Measurements from ENCODE around the gene SLC5A12.

Gene SLC5A12, protein sequence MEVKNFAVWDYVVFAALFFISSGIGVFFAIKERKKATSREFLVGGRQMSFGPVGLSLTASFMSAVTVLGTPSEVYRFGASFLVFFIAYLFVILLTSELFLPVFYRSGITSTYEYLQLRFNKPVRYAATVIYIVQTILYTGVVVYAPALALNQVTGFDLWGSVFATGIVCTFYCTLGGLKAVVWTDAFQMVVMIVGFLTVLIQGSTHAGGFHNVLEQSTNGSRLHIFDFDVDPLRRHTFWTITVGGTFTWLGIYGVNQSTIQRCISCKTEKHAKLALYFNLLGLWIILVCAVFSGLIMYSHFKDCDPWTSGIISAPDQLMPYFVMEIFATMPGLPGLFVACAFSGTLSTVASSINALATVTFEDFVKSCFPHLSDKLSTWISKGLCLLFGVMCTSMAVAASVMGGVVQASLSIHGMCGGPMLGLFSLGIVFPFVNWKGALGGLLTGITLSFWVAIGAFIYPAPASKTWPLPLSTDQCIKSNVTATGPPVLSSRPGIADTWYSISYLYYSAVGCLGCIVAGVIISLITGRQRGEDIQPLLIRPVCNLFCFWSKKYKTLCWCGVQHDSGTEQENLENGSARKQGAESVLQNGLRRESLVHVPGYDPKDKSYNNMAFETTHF

DNA sequence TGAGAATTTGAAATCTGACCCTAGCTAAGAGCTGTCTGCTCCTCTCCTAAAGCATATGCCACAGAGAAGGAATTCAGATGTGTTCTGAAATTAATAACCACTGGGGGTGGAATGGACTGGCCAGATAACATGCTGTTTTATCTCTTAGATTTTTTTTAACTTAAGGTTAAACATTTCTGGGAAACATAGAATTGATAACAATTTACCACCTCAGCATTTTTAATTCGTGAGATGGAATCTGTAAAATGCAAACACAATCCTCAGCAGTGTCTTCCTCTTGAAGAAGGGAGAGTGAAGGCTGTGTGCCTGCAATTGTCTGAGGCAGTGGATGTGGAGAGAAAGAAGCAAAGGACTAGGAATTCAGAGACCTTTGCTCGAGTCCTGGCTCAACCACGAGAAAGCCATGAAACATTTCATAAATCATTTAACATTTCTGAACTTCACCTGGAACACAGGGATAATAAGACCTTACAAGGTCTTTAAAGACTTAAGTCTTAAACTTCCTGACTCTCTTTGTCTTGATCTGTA, at the start of gene SLC5A12:
TSS of gene SLC5A12 (minus strand) at position 113 of the 528 bp plus-strand sequence. CDS start 346 bp downstream, outside the sequence.
- DNase-seq (ENCODE audit: low read depth in 3 of 3, low spot score in 1 of 3), result no peak

DNA sequence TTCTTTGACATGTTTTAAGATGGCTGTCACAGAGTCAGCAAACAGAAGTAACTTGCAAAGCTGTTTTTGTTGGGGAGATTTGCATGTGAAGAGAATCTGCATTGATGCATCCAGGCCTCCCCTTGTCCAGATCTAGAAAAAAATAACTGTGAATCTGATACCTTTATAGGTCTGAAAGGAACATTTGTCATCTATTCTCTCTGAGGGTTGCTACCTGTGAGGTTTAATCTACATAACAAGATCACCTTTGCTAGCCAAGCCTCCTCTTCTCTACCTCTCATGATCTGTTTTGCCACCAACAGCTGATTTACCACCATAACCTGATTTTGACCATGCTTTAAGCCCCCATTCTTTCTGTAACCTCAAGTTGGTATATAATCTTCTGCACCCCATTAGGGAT, 47.2 kb upstream of the SLC5A12 start:
- no peak for DNase-seq (ENCODE audit: low read depth in 3 of 3, low spot score in 1 of 3)

DNA sequence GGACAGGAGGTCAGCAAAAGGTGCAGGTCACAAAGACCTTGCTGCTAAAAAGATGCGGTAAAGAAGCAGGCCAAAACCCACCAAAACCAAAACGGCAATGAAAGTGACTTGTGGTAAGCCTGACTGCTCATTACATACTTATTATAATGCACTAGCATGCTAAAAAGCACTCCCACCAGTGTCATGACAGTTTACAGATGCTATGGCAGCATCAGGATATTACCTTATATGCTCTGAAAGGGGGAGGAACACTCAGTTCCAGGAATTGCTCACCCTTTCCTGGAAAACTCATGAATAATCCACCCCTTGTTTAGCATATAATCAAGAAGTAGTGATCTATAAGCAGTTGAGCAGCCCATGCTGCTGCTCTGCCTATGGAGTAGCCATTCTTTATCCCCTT, 45.2 kb upstream of the SLC5A12 start:
- no peak for DNase-seq (ENCODE audit: low read depth in 3 of 3, low spot score in 1 of 3)

DNA sequence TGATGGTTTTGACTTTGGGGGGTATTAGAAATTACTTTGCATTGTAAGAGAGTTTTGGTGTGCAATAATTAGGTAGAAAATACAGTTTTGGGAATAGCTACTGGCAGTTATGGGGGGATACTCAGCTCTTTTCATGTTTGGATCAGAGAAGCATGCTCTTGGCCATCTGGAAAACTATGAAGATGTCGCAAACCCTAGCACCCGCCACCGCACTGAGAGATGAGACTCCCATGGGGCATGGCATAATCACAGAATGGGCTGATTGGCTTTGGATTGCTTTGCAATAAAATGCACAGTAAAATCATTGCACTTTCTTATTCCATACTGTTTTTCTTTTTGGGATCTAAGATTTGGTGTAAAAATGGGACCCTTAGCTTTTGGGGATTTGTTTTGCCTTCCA, 43.5 kb upstream of the SLC5A12 start:
- DNase-seq (ENCODE audit: low read depth in 3 of 3, low spot score in 1 of 3), result no peak

DNA sequence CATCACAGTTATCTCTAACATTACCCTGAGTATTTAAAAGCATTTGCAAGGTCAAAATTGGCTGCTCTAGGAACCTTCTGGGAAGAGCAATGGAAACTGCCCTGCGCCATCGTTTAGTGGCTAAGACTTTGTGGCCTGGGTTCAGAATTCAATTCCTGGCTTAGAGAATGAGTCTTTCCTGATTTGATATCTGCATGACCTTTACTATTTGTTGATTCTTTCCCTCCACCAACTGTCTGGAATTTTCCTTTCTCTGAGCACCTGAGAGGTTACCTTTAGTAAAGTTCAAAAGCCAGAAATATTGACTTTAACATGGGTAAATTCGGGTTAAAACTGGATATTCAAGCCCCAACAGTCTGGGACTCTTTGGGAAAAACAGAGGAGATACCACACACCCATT, 43.0 kb upstream of the SLC5A12 start:
- no peak for DNase-seq (ENCODE audit: low read depth in 3 of 3, low spot score in 1 of 3)

DNA sequence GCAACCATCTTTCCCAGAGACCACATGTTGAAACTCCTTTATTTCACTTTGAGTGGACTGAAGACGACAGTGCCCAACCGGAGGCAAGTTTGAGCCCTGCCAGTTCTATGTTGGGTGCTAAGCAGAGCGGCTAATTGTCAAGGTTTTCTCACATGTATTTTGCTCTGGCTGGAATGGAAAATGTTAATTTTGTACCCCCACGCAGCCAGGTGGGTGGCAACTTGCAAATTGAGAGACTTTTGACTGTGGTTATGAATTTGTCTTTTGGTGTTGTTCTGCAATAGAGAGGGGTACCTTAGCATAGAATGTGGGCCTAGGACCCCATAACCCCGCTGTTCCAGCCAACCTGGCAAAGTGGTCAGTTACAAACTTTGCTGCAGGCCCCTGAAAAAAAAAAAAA, 42.5 kb upstream of the SLC5A12 start:
- no peak for DNase-seq (ENCODE audit: low read depth in 3 of 3, low spot score in 1 of 3)

DNA sequence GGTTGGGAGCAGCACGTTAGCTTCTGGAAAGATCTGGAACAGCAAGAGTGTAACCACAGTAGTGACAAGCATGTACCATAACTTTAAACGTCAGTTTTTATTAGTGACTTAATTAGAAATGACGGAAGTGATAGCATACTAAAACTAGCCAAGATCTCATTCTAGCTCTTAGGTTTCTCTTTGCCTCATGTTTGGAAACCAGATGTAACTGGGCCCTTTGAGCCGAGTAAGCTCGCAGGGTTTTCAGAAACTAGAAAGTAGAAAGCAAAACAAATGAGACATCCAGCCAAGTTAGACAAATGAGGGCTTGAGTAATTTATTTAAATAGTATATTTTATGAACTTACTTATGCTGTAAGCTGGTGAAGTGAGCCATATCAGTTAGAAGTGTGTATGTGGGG, 40.2 kb upstream of the SLC5A12 start:
- no peak for DNase-seq (ENCODE audit: low read depth in 3 of 3, low spot score in 1 of 3)

DNA sequence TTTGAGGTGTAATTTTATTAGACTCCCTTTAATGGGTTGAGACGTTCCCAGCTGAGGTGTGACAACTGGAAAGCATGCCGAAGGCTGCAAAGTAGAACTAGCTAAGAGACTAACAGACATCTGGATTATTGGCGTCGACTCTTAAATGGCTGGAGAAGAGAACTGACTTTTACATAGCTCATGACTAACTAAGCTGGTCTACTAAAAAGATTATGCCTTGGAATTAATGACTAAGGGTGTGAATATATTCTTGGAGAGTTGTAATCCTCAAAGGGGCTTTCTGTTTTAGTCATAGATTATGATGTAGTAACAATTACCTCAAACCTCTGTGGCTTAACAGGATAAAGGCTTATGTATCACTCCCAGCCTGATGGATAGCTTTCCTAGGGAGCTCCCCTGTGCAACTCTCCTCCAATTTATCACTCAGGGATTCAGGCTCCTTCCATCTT, 39.5 kb upstream of the SLC5A12 start:
- no peak for DNase-seq (ENCODE audit: low read depth in 3 of 3, low spot score in 1 of 3)

DNA sequence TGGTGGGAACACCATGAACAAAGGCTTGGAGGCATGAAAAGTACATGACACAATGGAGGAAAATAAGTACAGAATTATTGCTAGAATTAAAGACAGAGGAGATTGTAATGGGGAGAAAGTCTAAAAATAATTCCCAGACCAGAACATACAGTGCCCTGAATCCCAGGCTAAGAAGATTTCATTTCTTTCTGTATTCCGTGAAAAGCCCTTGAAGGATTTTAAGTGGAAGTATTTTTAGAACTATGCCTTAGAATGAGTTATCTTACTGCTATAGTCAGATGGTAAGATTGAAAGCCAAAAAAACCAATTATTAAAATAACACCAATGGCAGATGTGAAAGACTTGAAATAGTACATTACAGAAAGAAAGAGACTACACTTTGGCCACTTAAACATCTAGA, 36.1 kb upstream of the SLC5A12 start:
- DNase-seq (ENCODE audit: low read depth in 3 of 3, low spot score in 1 of 3), result no peak

DNA sequence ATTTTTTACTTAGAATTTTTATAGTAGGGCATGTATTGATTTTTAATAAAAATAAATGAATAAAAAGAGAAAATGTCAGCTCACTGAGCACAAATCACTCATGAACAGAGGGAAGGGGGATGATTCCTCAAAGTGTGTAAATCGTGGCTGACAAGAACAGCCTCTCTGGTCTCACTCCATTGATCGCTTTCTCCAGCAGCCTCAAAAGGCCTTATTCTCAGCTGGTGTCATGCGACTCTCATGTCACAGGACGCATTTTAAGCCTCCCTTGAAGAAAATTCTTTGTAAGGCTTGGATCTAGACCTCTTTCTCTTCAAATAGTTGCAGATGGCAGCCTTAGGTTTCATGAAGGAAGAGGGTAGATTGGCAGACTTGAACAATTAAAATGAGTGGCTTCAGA, 33.9 kb upstream of the SLC5A12 start:
- DNase-seq (ENCODE audit: low read depth in 3 of 3, low spot score in 1 of 3), result no peak

DNA sequence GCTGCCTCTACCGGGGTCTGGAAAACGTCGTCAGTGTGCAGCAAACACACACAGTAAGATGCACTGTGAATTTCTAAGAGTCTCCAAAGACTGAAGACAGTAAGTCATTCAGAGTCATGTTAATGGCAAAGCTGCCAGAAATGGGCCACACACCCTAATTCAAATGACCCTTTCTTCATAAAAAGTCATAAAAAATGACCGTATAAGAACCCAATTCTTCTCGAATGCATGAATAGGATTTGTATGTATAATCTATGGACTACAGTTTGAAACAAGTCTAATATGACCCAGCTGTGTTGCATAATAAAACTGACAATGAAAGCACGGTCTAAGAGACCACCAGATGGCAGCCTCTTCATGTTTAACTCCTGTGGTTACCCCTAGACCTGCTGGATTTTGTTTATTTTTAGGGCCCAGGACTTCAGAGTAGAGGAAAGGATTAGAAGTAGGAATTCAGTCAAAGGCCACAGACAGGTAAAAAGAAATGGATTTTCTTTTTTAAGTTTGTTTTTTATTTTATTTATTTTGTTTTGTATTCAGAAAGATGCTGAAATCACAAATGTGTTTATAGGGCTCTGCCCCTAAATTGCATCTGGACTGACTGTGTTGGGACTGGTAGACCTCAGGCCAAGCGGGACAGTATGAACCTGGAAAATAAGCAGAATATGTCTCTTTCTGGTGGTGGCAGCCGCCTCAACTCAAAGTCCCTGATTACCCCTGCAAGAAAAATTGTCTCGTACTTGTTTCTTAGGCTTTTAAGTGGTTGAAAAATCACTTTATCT, 32.1 kb upstream of the SLC5A12 start:
- DNase-seq (ENCODE audit: low read depth in 3 of 3, low spot score in 1 of 3), result no peak

DNA sequence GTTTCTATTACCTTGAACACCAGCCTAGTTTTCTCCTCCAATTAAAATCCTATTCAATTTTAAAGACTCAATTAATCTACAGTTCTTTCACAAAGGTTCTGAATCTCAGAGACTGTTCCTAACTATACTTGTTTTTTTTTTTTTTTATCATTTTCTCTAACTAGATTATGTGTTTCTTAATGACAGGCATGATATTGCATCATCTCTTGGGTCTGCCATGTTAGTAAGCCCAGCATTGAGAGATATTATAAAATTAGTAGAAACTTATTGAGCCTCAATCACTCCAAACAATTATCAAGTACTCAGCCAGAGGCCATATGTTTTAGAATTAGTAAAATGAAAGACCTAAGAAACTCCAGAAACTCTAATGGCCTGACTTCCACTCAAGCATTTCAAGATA, 28.1 kb upstream of the SLC5A12 start:
- DNase-seq (ENCODE audit: low read depth in 3 of 3, low spot score in 1 of 3), result no peak

DNA sequence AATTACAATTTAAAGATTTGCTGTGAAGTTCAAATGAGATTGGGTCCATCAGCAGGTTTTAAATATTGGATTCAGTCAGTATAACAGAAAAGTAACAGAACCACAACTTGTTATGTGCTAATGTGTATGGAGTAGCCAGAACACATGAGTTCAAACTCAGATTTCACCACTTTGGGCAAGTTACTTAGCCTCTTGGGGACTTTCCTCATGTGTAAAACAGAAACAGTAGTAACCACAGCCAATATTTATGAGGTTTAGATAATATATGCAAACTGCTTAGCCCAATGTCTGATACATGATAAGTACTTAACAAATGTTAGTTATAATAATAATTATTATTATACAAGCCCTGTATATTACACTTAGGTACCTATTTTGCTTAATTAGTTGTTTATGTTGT, 21.8 kb upstream of the SLC5A12 start:
- no peak for DNase-seq (ENCODE audit: low read depth in 3 of 3, low spot score in 1 of 3)

DNA sequence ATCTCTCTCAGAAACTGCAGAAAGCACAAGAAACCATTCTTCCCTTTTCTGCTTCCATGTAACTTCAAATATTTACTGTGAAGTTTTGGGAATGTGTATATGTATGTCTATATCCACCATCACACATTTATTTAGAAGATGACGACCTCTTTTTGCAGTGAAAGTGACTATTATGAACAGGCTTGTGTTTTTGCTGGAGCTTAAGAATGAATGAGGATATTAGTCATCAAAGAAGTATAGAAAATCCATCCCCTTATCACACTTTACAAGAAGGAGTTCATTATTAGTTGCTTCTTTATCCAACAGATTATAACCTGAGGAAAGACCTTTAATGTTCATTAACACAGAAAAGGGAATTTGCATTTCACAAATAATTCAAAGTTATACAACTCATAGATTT, 21.1 kb upstream of the SLC5A12 start:
- no peak for DNase-seq (ENCODE audit: low read depth in 3 of 3, low spot score in 1 of 3)

DNA sequence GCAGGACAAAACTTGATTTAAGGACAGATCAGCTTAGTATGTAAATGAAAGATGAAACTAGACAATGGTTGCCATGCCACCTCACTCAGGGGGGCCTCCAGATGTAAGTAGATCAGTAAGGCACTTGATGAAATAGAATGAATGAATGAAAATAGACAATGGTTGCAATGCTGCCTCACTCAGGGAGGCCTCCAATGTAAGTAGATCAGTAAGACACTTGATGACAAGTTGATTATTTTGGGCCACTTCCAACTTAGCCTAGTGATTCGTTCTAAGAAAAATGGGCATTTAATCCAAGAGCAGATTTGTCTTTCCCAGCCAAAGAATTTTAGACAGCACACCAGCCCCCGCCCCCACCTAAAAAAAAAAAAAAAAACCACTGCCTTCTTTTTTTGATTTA, 19.2 kb upstream of the SLC5A12 start:
- no peak for DNase-seq (ENCODE audit: low read depth in 3 of 3, low spot score in 1 of 3)

DNA sequence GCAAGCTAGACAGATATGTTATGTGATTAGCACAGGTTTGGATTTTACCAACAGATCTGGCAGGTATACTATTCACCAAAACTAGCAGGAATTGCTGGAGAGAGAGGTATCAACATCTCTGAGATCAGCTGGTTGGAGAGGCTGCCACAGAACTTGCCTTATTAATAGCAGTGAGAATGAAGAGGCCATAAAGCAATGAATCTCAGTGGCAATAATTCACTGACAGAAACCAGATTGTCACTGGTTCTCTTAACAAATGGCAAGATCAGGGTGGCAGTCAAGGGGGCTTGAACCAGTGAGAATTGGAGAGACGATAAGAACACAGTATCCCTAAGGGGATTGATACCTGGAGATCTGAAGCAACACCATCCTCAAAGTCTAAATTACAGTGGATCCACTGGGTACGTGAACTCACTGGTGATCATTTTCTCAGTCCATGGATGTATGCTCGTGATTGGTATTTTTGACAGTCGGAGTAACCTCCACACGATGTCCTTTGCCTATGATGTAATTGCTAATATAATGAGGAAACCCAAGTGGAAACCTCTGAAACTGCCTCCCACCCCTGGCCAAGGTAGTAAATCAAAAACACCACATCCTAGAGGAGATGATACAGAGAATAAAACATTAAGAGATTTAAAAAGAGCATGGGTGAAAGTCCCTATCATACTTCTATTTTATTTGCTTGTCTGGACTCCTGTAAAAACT, 17.7 kb upstream of the SLC5A12 start:
- no peak for DNase-seq (ENCODE audit: low read depth in 3 of 3, low spot score in 1 of 3)

DNA sequence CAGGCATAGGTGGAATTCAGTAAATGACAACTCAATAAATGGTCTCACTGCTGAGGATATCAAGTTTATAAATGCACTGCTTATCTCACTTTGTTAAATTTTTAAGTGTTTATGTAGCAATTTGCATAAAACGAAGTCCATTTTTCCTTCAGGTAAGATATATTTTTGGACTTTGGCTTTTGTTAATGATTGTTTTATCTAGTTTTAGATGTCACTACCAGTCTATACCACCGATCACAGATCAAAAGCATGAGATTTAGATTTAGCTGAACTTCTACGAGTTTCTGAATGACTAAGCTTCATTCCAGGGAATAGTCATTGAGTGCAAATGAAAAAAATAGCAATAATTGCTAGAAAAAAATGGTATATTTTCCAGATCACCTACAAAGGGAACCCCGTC, 12.8 kb upstream of the SLC5A12 start:
- DNase-seq (ENCODE audit: low read depth in 3 of 3, low spot score in 1 of 3), result no peak

DNA sequence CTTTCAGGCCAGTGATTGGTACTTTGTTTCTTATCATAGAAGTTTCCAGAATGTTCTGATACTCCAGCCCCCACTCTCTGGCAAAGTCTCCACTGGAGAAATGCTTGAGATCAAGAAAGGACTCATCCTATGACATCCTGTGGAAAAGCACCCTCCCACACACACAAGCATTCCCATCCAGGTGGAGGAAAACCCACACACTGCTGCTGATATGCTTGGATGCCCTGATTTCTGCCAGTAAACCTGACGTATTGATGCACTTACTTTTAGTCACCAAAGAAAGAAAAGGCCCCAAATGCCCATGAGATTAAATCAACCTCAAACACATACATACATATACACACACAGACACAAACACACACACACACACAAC, 9.2 kb upstream of the SLC5A12 start:
- no peak for DNase-seq (ENCODE audit: low read depth in 3 of 3, low spot score in 1 of 3)

DNA sequence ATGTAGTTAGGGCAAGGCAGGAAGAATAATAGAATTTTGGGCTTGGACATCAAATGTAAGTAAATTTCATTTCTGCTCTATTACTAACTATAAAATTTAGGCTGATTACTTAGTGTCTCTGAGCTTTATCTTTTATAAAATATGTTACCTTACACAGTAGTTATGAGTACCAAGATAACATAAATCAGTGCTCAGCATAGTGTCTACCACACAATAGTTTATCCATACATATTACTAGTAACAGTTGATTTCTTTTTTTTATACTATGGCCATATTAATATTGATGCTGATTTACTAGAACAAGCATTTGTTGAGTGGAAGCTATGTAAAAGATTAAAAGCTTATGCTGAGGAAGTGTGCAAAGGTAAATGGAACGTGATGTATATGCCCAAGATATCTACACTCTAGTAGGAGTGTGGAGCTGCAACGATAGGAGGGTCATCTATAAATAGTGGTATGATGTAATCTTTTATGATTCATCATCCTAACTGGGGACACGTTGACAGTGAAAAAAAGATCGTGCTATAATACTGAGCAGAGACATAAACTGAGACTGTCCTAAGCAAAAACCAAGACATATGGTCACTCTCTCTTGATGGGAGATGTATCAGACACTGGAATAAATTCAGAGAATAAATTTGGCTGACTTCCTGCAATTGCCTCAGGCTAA, 8.7 kb upstream of the SLC5A12 start:
- no peak for DNase-seq (ENCODE audit: low read depth in 3 of 3, low spot score in 1 of 3)

DNA sequence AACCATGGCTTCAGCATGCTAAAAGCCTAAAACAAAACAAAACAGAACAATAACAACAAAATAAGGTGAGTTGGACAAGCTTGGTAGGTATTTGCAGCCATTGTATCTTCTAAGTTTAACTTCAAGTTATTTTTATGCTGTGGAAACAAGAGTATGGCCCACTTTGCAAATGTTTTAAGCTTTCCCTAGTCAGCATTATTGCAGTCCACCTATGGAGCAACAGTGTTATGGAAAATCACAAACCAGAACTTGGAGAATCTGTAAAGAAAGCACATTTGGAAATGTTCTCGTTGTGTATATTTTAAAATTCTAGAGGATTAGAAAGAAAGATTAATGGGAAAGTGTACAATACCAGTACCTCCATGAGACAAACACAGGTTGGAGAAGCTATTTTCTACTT, 7.4 kb upstream of the SLC5A12 start:
- no peak for DNase-seq (ENCODE audit: low read depth in 3 of 3, low spot score in 1 of 3)

DNA sequence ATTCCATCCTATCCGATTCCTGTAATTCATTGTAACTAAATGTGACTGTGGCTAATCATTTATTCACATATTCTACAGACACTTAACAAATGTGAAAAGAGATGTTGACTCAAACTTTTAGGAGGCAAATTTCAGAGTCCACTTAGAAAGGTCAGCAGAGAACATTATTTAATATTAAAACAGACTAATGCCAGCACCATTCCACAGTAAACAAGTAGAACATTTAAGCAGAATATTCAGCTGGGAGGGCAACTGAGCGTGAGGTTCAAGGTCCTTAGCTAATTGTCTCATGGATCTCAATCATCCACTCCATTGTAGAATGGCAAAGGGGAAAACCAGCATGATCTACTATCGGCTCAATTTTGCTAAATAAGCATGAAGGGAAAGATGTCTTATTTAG, 5.1 kb upstream of the SLC5A12 start:
- no peak for DNase-seq (ENCODE audit: low read depth in 3 of 3, low spot score in 1 of 3)
